Measurements from ENCODE around the gene LAMC1. TPM values are rescaled to one million over a fixed set of nuclear protein-coding genes. Genes with fewer than 3 reads are reported as not detected.
A peak's percentile ranks its signal among the peaks of the same experiment; 100 is the strongest.

Gene LAMC1
- total and polyA plus RNA-seq, 2 experiments from 2014 or later: 185 to 686 TPM

DNA sequence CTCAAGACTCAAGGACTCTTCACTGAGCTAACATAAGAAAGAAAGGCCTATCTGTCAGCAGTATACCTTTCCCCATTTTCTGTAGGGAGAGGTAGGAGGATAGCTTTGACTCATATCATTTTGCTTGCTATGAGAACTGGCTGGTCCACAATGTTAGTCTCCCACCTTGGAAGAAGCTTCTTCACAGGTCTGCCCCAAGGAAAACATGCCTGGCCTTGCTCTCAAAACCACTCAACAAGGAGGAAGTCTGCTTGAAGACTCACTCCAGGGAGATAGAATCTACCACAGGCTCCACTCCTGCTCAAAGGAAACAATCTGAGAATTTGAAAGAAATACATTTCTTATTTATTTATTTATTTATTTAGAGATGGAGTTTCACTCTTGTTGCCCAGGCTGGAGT, 29.5 kb upstream of the LAMC1 start:
- no peaks in the 10 kb centered on the region for H3K27me3 ChIP-seq (replicated peaks; ENCODE audit: insufficient read depth)
- no peak overlapping the region for H3K27ac ChIP-seq
- in situ Hi-C loops (cut with MboI): no loop called here
- no peak overlapping the region for H3K9ac ChIP-seq
- peaks cover 36% of the 10 kb centered on the region for H3K4me1 ChIP-seq (ENCODE audit: insufficient read depth)
- H3K36me3 ChIP-seq (ENCODE audit: low read depth): no peaks in the 10 kb centered on the region
- H3K79me2 ChIP-seq (ENCODE audit: insufficient read depth): no peaks in the 10 kb centered on the region
- H2AFZ ChIP-seq: no peak overlapping the region
- no peak for DNase-seq
- no peak overlapping the region for H3K4me2 ChIP-seq (ENCODE audit: unreplicated experiment)
- no peaks in the 10 kb centered on the region for H3K9me2 ChIP-seq (ENCODE audit: insufficient read depth)
- TF ChIP-seq EZH2phosphoT487 (IDR thresholded peaks at IDR 0.05; ENCODE audit: insufficient read depth, low read depth) (no peak), EZH2 (IDR thresholded peaks at IDR 0.05; ENCODE audit: insufficient read depth, poor library complexity, severe bottlenecking) (no peak)
- peaks cover 29% of the 10 kb centered on the region for H3F3A ChIP-seq (ENCODE audit: insufficient read depth)
- H3K4me3 ChIP-seq: no peak overlapping the region
- no peaks in the 10 kb centered on the region for H3K9me3 ChIP-seq (ENCODE audit: low read depth)
- H4K20me1 ChIP-seq (ENCODE audit: insufficient read depth): no peaks in the 10 kb centered on the region

DNA sequence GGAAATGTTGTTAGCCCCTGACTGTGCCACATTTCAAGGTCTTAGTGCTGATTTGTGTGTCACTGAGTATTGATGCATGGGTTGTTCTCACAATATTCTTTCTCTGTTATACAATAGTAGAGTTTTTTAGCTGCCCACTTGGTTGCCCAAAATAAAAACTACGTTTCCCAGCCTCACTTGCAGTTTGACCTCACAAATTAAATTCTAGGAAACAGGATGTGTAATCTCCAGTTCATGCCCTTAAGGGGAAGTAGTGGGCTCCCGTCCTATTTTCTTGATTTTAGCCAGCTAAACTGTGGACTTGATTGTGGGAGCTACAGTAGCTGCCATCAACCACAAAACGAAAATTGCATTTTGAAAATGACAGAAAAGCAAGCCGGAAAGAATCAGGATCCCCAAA, 27.3 kb upstream of the LAMC1 start:
- Histone ChIP-seq H3F3A (ENCODE audit: insufficient read depth) (peaks cover 15% of the 10 kb centered on the region), H3K9me3 (ENCODE audit: low read depth) (no peaks in the 10 kb centered on the region), H3K4me3 (no peak overlapping the region), H3K4me2 (ENCODE audit: unreplicated experiment) (no peak overlapping the region), H3K27ac (no peak overlapping the region), H3K9ac (no peak overlapping the region), H2AFZ (no peak overlapping the region), H3K9me2 (ENCODE audit: insufficient read depth) (no peaks in the 10 kb centered on the region), H3K79me2 (ENCODE audit: insufficient read depth) (no peaks in the 10 kb centered on the region), H3K27me3 (replicated peaks; ENCODE audit: insufficient read depth) (no peaks in the 10 kb centered on the region), H3K36me3 (ENCODE audit: low read depth) (no peaks in the 10 kb centered on the region), H3K4me1 (ENCODE audit: insufficient read depth) (peaks cover 29% of the 10 kb centered on the region), H4K20me1 (ENCODE audit: insufficient read depth) (no peaks in the 10 kb centered on the region)
- DNase-seq: no peak
- in situ Hi-C loops (cut with MboI): no loop called here
- 83 to 86% methylated on average over 4 of the region's 4 CpGs for WGBS, 2 experiments (ENCODE audit: low coverage in 1 of 2, low lambda C conversion rate in 2 of 2, missing lambda C conversion rate in 2 of 2)
- no peak for TF ChIP-seq EZH2phosphoT487 (IDR thresholded peaks at IDR 0.05; ENCODE audit: insufficient read depth, low read depth)
- TF ChIP-seq EZH2 (IDR thresholded peaks at IDR 0.05; ENCODE audit: insufficient read depth, poor library complexity, severe bottlenecking): no peak

DNA sequence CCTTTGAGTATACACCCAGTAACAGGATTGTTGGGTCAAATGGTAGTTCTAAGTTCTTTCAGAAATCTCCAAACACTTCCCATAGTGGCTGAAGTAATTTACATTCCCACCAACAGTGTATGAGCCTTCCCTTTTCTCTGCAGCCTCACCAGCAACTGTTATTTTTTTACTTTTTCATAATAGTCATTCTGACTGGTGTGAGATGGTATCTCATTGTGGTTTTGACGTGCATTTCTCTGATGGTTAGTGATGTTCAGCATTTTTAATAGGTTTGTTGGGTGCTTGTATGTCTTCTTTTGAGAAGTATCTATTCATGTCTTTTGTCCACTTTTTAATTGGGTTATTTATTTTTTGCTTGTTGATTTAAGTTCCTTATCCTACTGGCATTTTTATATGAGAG, 26.4 kb upstream of the LAMC1 start:
- Histone ChIP-seq H3K4me3 (no peak overlapping the region), H3F3A (ENCODE audit: insufficient read depth) (peaks cover 12% of the 10 kb centered on the region; the same call in 1 of the 2 replicates), H3K4me2 (ENCODE audit: unreplicated experiment) (no peak overlapping the region), H2AFZ (no peak overlapping the region), H3K9ac (no peak overlapping the region), H4K20me1 (ENCODE audit: insufficient read depth) (no peaks in the 10 kb centered on the region), H3K4me1 (ENCODE audit: insufficient read depth) (peaks cover 26% of the 10 kb centered on the region; the same call in 1 of the 2 replicates), H3K27me3 (replicated peaks; ENCODE audit: insufficient read depth) (no peaks in the 10 kb centered on the region), H3K9me2 (ENCODE audit: insufficient read depth) (no peaks in the 10 kb centered on the region), H3K27ac (no peak overlapping the region), H3K36me3 (ENCODE audit: low read depth) (no peaks in the 10 kb centered on the region), H3K79me2 (ENCODE audit: insufficient read depth) (no peaks in the 10 kb centered on the region), H3K9me3 (ENCODE audit: low read depth) (no peaks in the 10 kb centered on the region)
- TF ChIP-seq EZH2phosphoT487 (IDR thresholded peaks at IDR 0.05; ENCODE audit: insufficient read depth, low read depth) (no peak), EZH2 (IDR thresholded peaks at IDR 0.05; ENCODE audit: insufficient read depth, poor library complexity, severe bottlenecking) (no peak)
- in situ Hi-C loops (cut with MboI): no loop called here
- DNase-seq: peak; percentile 48
- 0 to 10% methylated on average over 1 of the region's 1 CpG for WGBS, 2 experiments (ENCODE audit: low coverage in 1 of 2, low lambda C conversion rate in 2 of 2, missing lambda C conversion rate in 2 of 2)

DNA sequence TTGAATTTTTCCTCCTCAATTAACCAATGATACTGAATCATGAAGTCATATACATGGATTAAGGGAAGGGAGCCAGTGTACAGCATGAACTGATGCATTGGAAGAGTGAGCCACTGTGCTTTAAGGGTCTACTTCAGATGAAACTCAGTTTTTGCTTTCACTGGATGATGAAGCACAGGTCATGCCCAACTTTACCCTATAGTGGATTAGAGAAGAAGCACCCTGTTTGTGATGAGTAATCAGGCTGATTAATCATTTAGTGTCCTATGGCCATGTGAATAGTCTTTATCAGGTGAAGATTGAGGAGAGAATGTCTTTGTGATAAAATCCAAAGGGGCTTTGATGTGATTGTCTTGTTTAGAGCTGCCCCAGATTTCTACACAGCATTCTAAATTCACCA, 24.7 kb upstream of the LAMC1 start:
- in situ Hi-C loops (cut with MboI): no loop called here

More for the DNA sequence above, 24.7 kb upstream of the LAMC1 start:
- no peak overlapping the region for H3K27ac ChIP-seq
- no peak overlapping the region for H2AFZ ChIP-seq
- H3K4me1 ChIP-seq (ENCODE audit: insufficient read depth): peaks cover 38% of the 10 kb centered on the region
- H3F3A ChIP-seq (ENCODE audit: insufficient read depth): peaks cover 12% of the 10 kb centered on the region; the same call in 1 of the 2 replicates
- H3K9ac ChIP-seq: no peak overlapping the region
- H3K4me2 ChIP-seq (ENCODE audit: unreplicated experiment): no peak overlapping the region
- no peaks in the 10 kb centered on the region for H3K36me3 ChIP-seq (ENCODE audit: low read depth)
- no peaks in the 10 kb centered on the region for H3K9me2 ChIP-seq (ENCODE audit: insufficient read depth)
- H3K4me3 ChIP-seq: no peak overlapping the region
- H3K9me3 ChIP-seq (ENCODE audit: low read depth): no peaks in the 10 kb centered on the region
- no peaks in the 10 kb centered on the region for H3K27me3 ChIP-seq (replicated peaks; ENCODE audit: insufficient read depth)
- no peaks in the 10 kb centered on the region for H4K20me1 ChIP-seq (ENCODE audit: insufficient read depth)
- TF ChIP-seq EZH2phosphoT487 (IDR thresholded peaks at IDR 0.05; ENCODE audit: insufficient read depth, low read depth): no peak
- no peak for TF ChIP-seq EZH2 (IDR thresholded peaks at IDR 0.05; ENCODE audit: insufficient read depth, poor library complexity, severe bottlenecking)
- DNase-seq: peak; percentile 26
- no peaks in the 10 kb centered on the region for H3K79me2 ChIP-seq (ENCODE audit: insufficient read depth)
